ENCODE measurements around the gene SHROOM3. TPM values are rescaled to one million over a fixed set of nuclear protein-coding genes. Genes with fewer than 3 reads are reported as not detected.

The SHROOM3 gene
- polyA plus RNA-seq, 1 donor from 2014 or later, result 2.7 TPM

- no peak overlapping the region for H3K4me3 ChIP-seq (ENCODE audit: low read length)
- H3K9ac ChIP-seq (ENCODE audit: low read length), result no peak overlapping the region
- H3K36me3 ChIP-seq (ENCODE audit: insufficient read depth, low read length), result no peaks in the 10 kb centered on the region
- no peaks in the 10 kb centered on the region for H3F3A ChIP-seq (ENCODE audit: insufficient read depth, low read length, poor library complexity, severe bottlenecking)
- H3K27me3 ChIP-seq (ENCODE audit: insufficient read depth, low read depth, low read length), result no peaks in the 10 kb centered on the region
- TF ChIP-seq CTCF (IDR thresholded peaks at IDR 0.05; ENCODE audit: poor library complexity, severe bottlenecking), result peak; percentile 64
- TF ChIP-seq POLR2AphosphoS5 (IDR thresholded peaks at IDR 0.05), result no peak
- peak; percentile 66 for TF ChIP-seq SMC3 (conservative IDR thresholded peaks at IDR 0.05; ENCODE audit: poor library complexity)
- no peak for TF ChIP-seq REST (IDR thresholded peaks at IDR 0.05; ENCODE audit: borderline replicate concordance)
- no peak for TF ChIP-seq MXI1 (conservative IDR thresholded peaks at IDR 0.05; ENCODE audit: poor library complexity, severe bottlenecking)
- TF ChIP-seq EP300 (conservative IDR thresholded peaks at IDR 0.05; ENCODE audit: poor library complexity, severe bottlenecking), result no peak
- TF ChIP-seq TAF1 (IDR thresholded peaks at IDR 0.05; ENCODE audit: low read depth), result no peak
- no peak for TF ChIP-seq EZH2 (IDR thresholded peaks at IDR 0.05; ENCODE audit: borderline replicate concordance, insufficient read depth, low read length, poor library complexity, severe bottlenecking)
- TF ChIP-seq RAD21 (conservative IDR thresholded peaks at IDR 0.05), result peak; percentile 68
- H3K79me2 ChIP-seq (replicated peaks; ENCODE audit: insufficient read depth, low read length), result no peaks in the 10 kb centered on the region
- no peaks in the 10 kb centered on the region for H3K9me2 ChIP-seq (ENCODE audit: insufficient read depth, low read length)
- H3K4me2 ChIP-seq (ENCODE audit: low read length), result no peak overlapping the region
- no peaks in the 10 kb centered on the region for H3K9me3 ChIP-seq (ENCODE audit: low read length)
- H2AFZ ChIP-seq (ENCODE audit: low read depth, low read length), result no peak overlapping the region
- H4K20me1 ChIP-seq (ENCODE audit: insufficient read depth), result no peaks in the 10 kb centered on the region
- no peak overlapping the region for H3K27ac ChIP-seq (ENCODE audit: low read length)
Observed at GRCh38 chr4:76733068-76733771, 298.2 kb downstream of the SHROOM3 start.

- no peaks in the 10 kb centered on the region for H3K9me3 ChIP-seq (ENCODE audit: low read length)
Observed at GRCh38 chr4:76736414-76736813, 301.4 kb downstream of the SHROOM3 start.

More at GRCh38 chr4:76736414-76736813, 301.4 kb downstream of the SHROOM3 start:
- H3K27me3 ChIP-seq (ENCODE audit: insufficient read depth, low read depth, low read length), result no peaks in the 10 kb centered on the region
- H3K79me2 ChIP-seq (replicated peaks; ENCODE audit: insufficient read depth, low read length), result no peaks in the 10 kb centered on the region
- H3K4me3 ChIP-seq (ENCODE audit: low read length), result no peak overlapping the region
- H3K4me2 ChIP-seq (ENCODE audit: low read length), result no peak overlapping the region
- no peak overlapping the region for H3K27ac ChIP-seq (ENCODE audit: low read length)
- H3F3A ChIP-seq (ENCODE audit: insufficient read depth, low read length, poor library complexity, severe bottlenecking), result no peaks in the 10 kb centered on the region
- H3K36me3 ChIP-seq (ENCODE audit: insufficient read depth, low read length), result no peaks in the 10 kb centered on the region
- H2AFZ ChIP-seq (ENCODE audit: low read depth, low read length), result no peak overlapping the region
- no peak overlapping the region for H3K9ac ChIP-seq (ENCODE audit: low read length)
- TF ChIP-seq TAF1 (IDR thresholded peaks at IDR 0.05; ENCODE audit: low read depth), result no peak
- TF ChIP-seq REST (IDR thresholded peaks at IDR 0.05; ENCODE audit: borderline replicate concordance), result no peak
- no peak for TF ChIP-seq MXI1 (conservative IDR thresholded peaks at IDR 0.05; ENCODE audit: poor library complexity, severe bottlenecking)
- no peak for TF ChIP-seq EZH2 (IDR thresholded peaks at IDR 0.05; ENCODE audit: borderline replicate concordance, insufficient read depth, low read length, poor library complexity, severe bottlenecking)
- TF ChIP-seq POLR2AphosphoS5 (IDR thresholded peaks at IDR 0.05), result no peak
- TF ChIP-seq RAD21 (conservative IDR thresholded peaks at IDR 0.05), result no peak
- TF ChIP-seq SMC3 (conservative IDR thresholded peaks at IDR 0.05; ENCODE audit: poor library complexity), result no peak
- no peak for TF ChIP-seq EP300 (conservative IDR thresholded peaks at IDR 0.05; ENCODE audit: poor library complexity, severe bottlenecking)
- no peak for TF ChIP-seq CTCF (IDR thresholded peaks at IDR 0.05; ENCODE audit: poor library complexity, severe bottlenecking)
- H3K9me2 ChIP-seq (ENCODE audit: insufficient read depth, low read length), result no peaks in the 10 kb centered on the region
- H4K20me1 ChIP-seq (ENCODE audit: insufficient read depth), result no peaks in the 10 kb centered on the region

All from neural cell (in vitro differentiated cells).